ENCODE measurements around the gene TCHH. TPM values are rescaled to one million over a fixed set of nuclear protein-coding genes. Genes with fewer than 3 reads are reported as not detected.

TCHH gene
- total and polyA plus RNA-seq, 10 of the 15 experiments (the other 5 are each of a cell fraction or from before 2014, with no cell fraction given) = not detected

DNA sequence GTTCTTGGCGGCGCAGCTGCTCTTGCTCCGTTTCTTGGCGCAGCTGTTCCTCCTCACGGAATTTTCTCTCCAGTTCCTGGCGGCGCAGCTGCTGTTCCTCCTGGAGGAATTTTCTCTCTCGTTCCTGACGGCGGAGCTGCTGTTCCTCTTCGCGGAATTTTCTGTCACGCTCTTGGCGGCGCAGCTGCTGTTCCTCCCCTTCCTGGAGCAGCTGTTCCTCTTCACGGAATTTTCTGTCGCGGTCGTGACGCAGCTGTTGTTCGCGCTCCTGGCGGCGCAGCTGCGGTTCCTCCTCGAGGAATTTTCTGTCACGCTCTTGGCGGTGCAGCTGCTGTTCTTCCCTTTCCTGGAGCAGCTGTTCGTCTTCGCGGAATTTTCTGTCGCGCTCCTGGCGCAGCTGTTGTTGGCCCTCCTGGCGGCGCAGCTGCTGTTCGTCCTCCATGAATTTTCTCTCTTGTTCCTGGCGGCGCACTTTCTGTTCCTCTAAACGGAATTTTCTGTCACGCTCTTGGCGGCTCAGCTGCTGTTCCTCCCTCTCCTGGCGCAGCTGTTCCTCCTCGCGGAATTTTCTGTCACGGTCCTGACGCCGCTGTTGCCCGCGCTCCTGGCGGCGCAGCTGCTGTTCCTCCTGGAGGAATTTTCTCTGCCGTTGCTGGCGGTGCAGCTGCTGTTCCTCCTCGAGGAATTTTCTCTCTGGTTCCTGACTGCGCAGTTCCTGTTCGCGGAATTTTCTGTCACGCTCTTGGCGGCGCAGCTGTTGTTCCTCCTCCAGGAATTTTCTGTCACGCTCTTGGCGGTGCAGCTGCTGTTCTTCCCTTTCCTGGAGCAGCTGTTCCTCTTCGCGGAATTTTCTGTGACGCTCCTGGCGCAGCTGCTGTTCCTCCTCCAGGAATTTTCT, 7.0 kb downstream of the TCHH start:
- no peaks in the 10 kb centered on the region for H3K36me3 ChIP-seq (ENCODE audit: control insufficient read depth in 2 of 2, insufficient read depth in 2 of 2, low read length in 1 of 2)
- FAIRE-seq (no peak), DNase-seq (ENCODE audit: low read depth, low spot score) (no peak), ATAC-seq (no peak)
- no peak overlapping the region for H2AFZ ChIP-seq (ENCODE audit: control insufficient read depth, low read depth, low read length)
- no peak for TF ChIP-seq CEBPZ (IDR thresholded peaks at IDR 0.05; ENCODE audit: low read depth, low read length)
- H3K27me3 ChIP-seq (replicated peaks in 1 of 2; ENCODE audit: control insufficient read depth in 2 of 2, insufficient read depth in 2 of 2, low read length in 1 of 2) = peaks cover 19 to 36% of the 10 kb centered on the region in 2 experiments
- no TSS peak for BruUV-seq (replicated peaks)
- H3K9me3 ChIP-seq (replicated peaks; ENCODE audit: control insufficient read depth, insufficient read depth, low read length) = no peaks in the 10 kb centered on the region; the same call in 2 of the 3 replicates
- H3K9ac ChIP-seq (ENCODE audit: control insufficient read depth, insufficient read depth, low read length) = no peak overlapping the region
- ChIA-PET SMC1A (ENCODE audit: uncharacterized antibody, unreplicated experiment) (no interaction called here), RAD21 (ENCODE audit: unreplicated experiment) (no interaction called here), POLR2A (no interaction called here), CTCF (no interaction called here)
- H3K4me2 ChIP-seq (ENCODE audit: control insufficient read depth, insufficient read depth) = no peak overlapping the region
- peaks cover 5% of the 10 kb centered on the region for H3K4me1 ChIP-seq (ENCODE audit: control insufficient read depth, insufficient read depth, low read length)
- in situ Hi-C loops (cut with MboI) = no loop called here
- intact Hi-C loops (cut with micrococcal nuclease; ENCODE audit: unreplicated experiment) = no loop called here
- no peak overlapping the region for H3K27ac ChIP-seq (ENCODE audit: control insufficient read depth, insufficient read depth)
- WGBS (ENCODE audit: insufficient coverage, insufficient replicate concordance, low lambda C conversion rate, missing lambda C conversion rate) = 57% methylated on average over 52 of the region's 67 CpGs
- no peaks in the 10 kb centered on the region for H3K79me2 ChIP-seq (ENCODE audit: control insufficient read depth, insufficient read depth, low read length)
- no peak overlapping the region for H3K4me3 ChIP-seq
- H4K20me1 ChIP-seq (ENCODE audit: control insufficient read depth, insufficient read depth) = no peaks in the 10 kb centered on the region; the same call in 1 of the 2 replicates
